ENCODE data around the gene ASB6.

DNA sequence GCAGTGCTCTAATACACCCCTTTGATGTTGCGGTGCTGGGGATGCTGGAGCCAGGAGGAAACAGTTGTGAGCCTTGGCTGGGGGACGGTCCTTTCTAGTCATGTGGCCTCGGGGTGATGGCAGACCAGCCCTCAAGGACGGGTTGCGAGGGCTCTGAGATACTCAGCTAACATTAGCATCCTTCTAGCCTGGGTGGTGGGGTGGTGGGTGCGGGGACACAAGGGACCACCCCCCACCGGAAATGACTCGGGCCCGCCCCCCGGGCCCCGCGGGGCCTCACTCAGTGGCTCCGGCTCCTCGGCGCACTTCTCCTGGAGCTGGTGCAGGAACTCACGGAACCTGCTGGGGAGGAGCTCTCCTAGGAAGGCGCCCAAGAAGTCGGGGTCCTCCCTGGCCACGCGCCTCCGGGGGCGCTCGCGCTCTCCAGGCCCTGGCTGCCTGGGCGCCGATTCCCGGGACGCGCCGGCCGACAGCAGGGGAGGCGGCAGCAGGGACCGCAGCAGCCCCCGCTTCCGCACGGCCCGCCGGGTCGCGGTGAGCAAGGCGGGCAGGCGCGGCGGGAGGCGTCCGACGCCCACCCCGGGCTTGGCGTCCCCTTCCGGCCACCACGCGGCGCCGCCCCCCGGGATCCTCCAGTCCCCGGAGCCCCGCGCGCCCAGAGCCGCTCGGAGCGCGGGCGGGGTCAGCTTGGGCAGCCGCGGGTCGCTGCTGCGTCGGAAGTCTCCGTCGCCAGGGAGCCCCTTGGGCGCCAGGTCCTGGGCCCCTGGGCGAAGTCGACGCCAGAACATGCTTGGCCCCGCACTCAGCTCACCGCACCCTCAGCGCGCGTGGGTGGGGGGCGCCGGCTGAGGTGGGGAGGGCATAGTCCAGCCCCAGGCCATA lies 21.9 kb downstream of the ASB6 start:
- TF ChIP-seq POLR2A (IDR thresholded peaks at IDR 0.05), result no peak
- TF ChIP-seq, protein P1, sequence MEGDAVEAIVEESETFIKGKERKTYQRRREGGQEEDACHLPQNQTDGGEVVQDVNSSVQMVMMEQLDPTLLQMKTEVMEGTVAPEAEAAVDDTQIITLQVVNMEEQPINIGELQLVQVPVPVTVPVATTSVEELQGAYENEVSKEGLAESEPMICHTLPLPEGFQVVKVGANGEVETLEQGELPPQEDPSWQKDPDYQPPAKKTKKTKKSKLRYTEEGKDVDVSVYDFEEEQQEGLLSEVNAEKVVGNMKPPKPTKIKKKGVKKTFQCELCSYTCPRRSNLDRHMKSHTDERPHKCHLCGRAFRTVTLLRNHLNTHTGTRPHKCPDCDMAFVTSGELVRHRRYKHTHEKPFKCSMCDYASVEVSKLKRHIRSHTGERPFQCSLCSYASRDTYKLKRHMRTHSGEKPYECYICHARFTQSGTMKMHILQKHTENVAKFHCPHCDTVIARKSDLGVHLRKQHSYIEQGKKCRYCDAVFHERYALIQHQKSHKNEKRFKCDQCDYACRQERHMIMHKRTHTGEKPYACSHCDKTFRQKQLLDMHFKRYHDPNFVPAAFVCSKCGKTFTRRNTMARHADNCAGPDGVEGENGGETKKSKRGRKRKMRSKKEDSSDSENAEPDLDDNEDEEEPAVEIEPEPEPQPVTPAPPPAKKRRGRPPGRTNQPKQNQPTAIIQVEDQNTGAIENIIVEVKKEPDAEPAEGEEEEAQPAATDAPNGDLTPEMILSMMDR (IDR thresholded peaks at IDR 0.05), result peak in 2 of 5 experiments; percentile 4 to 28
